Activated CD4-positive, alpha-beta memory T cell treated with anti-CD3 and anti-CD28 coated beads for 36 hours (primary cell): Measurements from ENCODE around the gene UBE2J2. TPM values are rescaled to one million over a fixed set of nuclear protein-coding genes. Genes with fewer than 3 reads are reported as not detected.

Source experiments
- CTCF ChIA-PET: fragments of 350-600 bp; sonication (Branson Sonifier 250); formaldehyde crosslinking; loops from one replicate; lab custom pipeline; 2021; ENCODE audit warnings: antibody characterized with exemption, inconsistent platforms; lab: Charles Lee
- POLR2A ChIA-PET: fragments of 350-600 bp; sonication (Branson Sonifier 250); formaldehyde crosslinking; loops from one replicate; lab custom pipeline; 2021; ENCODE audit warnings: antibody characterized with exemption; lab: Charles Lee
- DNase-seq: peaks from one replicate; pipeline ENCODE4 v3.0.0-alpha.2; 2020
- H3K27ac Mint-ChIP-seq: one replicate; pipeline ENCODE4 v1.8.0; 2021; ENCODE audit warnings: mixed read lengths
- H3K27me3 Mint-ChIP-seq: one replicate; pipeline ENCODE4 v1.8.0; 2021; ENCODE audit warnings: mixed read lengths
- H3K36me3 Mint-ChIP-seq: one replicate; pipeline ENCODE4 v1.8.0; 2021; ENCODE audit warnings: mixed read lengths
- H3K4me1 Mint-ChIP-seq: one replicate; pipeline ENCODE4 v1.8.0; 2021; ENCODE audit warnings: low read depth, mixed read lengths
- H3K4me3 Mint-ChIP-seq: one replicate; pipeline ENCODE4 v1.8.0; 2021; ENCODE audit warnings: mild to moderate bottlenecking, mixed read lengths
- H3K9me3 Mint-ChIP-seq: one replicate; pipeline ENCODE4 v1.8.0; 2021; ENCODE audit warnings: mixed read lengths
- intact Hi-C: fragments of 100-400 bp; cut with micrococcal nuclease; formaldehyde crosslinking; loops from one replicate; pipeline ENCODE4 v1.15.1; 2023
- total RNA-seq, 2 experiments: library from RNA; stranded (reverse); gene quantifications; one replicate each; pipeline ENCODE4 v1.2.3, GENCODE V29; 2021

The UBE2J2 gene
- total RNA-seq, 2 experiments from 2014 or later, result 58.7 to 61.6 TPM

DNA sequence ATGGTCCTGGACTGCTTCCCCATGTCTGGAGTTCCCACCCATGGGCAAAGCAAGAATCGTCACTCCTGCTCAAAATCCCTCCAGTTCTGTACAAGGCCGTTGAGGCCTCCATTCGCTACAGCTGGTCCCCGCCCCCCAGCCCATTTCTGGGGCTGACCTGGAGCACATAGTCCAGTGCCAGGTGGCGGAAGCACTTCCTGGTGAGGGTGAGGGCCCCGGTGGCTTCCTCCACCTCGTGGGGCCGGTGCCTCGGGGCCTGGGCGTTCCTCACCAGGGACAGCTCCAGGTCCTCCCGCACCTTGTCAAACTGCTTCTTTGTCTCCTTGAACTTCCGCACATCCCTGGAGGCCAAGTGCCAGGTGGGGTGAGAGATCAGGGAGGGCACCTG, 26.7 kb upstream of the UBE2J2 start:
- Mint-ChIP-seq H3K4me3 (no peak overlapping the region), H3K9me3 (no peaks in the 10 kb centered on the region), H3K27ac (no peak overlapping the region), H3K36me3 (no peaks in the 10 kb centered on the region), H3K4me1 (peaks cover 4% of the 10 kb centered on the region), H3K27me3 (no peaks in the 10 kb centered on the region)
- intact Hi-C loops, result no loop called here
- no peak for DNase-seq
- CTCF ChIA-PET, result interaction anchor here (0.9 to 1.1 kb wide), 2 partner anchors 13 to 309 kb away, joined by 3 to 4 read pairs; no protein-coding TSS in a partner anchor
- POLR2A ChIA-PET, result no interaction called here

DNA sequence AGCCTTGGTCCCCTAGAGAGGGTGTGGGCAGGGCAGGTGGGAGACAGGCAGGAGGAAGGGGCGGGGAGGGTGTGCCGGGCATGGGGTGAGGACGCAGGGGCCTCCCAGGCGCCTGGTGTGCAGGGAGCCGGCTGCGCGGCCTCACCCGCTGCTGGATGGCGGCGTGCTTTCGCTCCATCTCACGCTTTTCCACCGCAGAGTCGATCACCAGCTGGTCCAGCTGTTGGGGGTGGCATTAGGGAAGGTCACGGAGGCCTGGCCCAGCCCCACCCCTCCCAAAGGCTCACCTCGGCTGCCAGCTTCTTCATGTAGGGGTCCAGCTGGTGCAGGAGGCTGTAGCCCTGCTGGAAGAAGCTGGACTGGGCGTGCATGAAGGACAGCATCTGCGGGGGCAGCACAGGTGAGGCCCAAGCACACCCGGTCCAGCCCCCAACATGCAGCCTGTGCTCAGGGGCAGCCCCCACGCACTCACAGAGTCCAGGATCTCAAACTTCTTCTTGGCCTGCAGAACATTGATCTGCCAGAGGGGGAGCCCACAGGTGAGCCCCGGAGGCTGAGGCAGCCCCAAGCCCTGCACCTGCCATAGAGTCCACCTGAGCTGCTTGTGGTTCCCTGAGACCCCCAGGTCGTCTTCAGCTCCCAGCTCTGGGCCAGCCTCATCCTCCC, 26.2 kb upstream of the UBE2J2 start:
- intact Hi-C loops, result no loop called here
- H3K27me3 Mint-ChIP-seq, result no peaks in the 10 kb centered on the region
- H3K27ac Mint-ChIP-seq, result no peak overlapping the region
- H3K9me3 Mint-ChIP-seq, result no peaks in the 10 kb centered on the region
- no peak for DNase-seq
- no peaks in the 10 kb centered on the region for H3K36me3 Mint-ChIP-seq
- ChIA-PET POLR2A (no interaction called here), CTCF (interaction anchor here (1.1 kb wide), 1 partner anchor 13 kb away, joined by 4 read pairs; no protein-coding TSS in a partner anchor)
- H3K4me1 Mint-ChIP-seq, result peaks cover 2% of the 10 kb centered on the region
- H3K4me3 Mint-ChIP-seq, result no peak overlapping the region

DNA sequence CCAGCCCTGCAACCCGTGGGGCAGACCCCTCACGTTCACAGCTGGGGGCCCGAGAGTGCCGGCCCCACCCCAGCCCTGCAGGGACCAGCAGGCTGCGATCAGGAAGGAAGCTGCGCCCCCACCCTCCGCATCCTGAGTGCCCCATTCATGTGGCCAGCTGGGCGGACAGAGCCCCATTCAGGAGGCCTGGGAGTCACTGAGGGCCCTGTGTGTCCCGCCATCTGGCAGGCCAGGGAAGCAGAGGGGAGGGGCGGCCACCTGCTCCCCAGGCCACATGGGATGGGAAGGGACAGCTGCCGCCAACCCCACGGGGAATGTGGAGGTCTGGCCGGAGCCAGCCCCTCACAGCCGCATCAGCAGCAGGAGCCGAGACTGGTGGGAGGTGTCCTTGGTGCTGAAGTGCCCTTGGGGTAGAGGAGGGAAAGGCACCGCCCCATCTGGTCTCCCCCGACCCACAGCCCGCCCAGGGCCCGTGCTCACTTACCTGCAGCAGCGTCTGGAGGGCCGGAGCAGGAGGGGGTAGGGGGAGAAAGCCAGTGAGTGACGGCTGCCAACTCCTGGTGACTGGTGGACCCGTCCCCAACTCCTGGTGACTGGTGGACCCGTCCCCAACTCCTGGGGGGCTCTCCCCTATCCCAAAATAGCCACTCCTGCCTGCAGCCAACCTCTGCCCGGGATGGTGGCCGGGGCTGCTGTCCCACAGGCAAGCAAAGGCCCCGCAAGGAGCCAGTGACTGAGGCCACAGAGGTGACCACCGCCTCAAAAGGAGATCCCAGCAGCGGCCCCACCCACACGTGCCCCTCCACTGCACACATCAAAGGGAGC, 25.4 kb upstream of the UBE2J2 start:
- DNase-seq, result no peak
- Mint-ChIP-seq H3K9me3 (no peaks in the 10 kb centered on the region), H3K4me1 (no peaks in the 10 kb centered on the region), H3K27me3 (no peaks in the 10 kb centered on the region), H3K27ac (no peak overlapping the region), H3K36me3 (no peaks in the 10 kb centered on the region), H3K4me3 (no peak overlapping the region)
- ChIA-PET CTCF (no interaction called here), POLR2A (no interaction called here)
- intact Hi-C loops, result no loop called here

DNA sequence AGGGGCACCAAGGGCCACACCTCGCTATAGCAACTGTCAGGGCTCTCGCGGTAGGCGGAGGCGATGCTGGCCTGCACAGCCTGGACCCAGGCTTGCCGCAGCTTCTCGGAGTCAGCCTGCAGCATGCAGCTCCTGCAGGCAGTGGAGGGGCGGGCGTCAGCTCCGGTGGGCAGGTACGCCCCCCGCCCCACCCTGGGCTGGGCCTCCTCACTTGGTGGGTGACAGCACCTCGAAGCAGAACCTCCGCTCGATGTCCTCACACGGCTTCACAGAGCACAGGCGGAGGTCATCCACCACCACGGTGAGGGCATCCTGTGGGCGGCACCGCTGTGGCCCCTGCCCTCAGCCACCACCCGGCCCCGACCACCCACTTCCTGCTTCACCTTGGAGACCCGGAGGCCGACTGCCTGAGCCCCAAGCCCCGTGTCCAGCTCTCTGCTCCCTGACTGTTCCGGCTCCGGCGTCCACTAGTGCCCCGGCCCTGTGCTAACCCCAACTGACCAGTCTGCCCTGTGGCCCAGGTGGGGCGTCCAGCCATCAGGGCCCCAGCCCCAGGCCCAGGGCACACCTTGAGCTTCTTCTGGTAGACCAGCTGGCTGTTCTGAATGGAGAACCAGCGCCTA, 24.3 kb upstream of the UBE2J2 start:
- intact Hi-C loops, result no loop called here
- Mint-ChIP-seq H3K4me3 (no peak overlapping the region), H3K4me1 (no peaks in the 10 kb centered on the region), H3K9me3 (no peaks in the 10 kb centered on the region), H3K27ac (no peak overlapping the region), H3K36me3 (no peaks in the 10 kb centered on the region), H3K27me3 (no peaks in the 10 kb centered on the region)
- POLR2A ChIA-PET, result no interaction called here
- no peak for DNase-seq
- CTCF ChIA-PET, result no interaction called here

DNA sequence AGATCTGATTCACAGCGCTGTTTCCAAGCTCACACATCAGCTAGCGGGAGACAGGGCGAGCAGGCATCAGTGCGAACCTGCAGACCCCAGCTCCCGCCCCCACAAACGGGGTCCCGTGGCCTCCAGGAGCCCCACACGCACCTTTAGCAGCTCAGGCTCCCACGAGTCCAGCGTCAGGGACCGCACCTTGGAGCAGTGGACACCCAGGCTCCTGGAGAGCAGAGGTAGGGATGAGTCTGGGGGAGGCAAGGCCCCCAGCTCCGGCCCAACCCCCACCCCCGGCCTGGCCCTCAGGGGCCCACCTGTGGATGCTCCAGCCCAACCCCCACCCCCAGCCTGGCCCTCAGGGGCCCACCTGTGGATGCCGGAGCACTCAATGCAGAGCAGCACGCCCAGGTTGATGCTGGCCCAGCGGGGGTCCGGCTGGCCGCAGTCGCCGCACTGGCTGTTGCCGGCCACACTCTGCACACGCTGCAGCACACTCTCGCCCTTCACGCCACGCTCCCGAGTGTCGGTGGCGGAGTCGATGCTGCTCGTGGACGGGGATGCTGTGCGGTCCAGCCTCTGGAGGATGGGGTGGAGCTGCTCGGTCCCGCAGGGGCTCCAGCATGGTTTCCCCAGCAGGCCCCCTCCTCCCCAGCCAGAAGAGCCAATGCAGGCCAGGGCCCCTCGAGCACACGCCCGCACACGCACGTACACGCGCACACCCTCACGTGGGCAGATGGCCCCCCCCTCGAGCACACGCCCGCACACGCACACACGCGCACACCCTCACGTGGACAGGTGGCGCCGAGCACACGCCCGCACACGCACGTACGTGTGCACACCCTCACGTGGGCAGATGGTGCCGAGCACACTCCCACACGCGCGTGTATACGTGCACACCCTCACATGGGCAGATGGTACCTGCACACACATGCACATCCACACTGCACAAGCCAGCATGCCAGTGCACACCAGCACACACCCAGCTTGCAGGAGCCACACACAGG, 22.7 kb upstream of the UBE2J2 start:
- intact Hi-C loops, result no loop called here
- POLR2A ChIA-PET, result no interaction called here

DNA sequence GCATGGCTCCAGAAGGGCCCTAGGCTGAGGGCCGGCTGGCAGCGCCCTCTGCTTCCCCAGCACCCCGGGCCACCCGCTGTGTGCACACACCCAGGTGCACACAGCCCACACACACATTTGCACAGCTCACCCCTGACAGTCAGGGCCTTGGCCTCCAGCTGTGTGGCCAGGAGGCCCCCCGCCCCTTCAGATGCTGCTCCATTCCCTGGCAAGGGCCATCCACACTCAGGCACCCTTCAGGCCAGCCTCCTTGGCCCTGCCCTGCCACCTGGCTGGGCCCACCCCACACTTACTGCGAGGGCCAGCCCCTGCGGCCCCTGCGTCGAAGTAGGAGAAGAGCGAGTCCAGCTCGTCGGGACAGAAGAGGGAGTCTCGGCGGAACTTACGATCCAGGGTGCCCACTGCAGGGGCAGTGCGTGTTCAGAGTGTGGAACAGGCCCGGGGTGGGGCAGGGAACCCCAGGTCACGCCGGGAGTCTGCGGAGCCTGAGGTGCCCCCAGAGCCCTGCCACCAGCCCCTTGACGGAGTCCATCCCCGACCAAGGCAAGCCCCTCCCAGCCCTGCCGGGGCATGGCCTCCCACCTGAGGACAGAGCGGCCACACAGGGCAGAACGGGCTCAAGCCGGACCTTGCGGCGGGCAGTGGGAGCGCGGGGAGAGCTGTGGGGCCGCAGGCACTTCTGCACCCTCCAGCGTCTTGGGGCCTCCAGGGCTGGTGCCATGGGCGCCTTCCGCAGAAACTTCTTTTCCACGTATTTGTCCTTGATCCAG, 21.7 kb upstream of the UBE2J2 start:
- H3K4me1 Mint-ChIP-seq, result peaks cover 4% of the 10 kb centered on the region
- H3K4me3 Mint-ChIP-seq, result no peak overlapping the region
- no peaks in the 10 kb centered on the region for H3K27me3 Mint-ChIP-seq
- H3K9me3 Mint-ChIP-seq, result no peaks in the 10 kb centered on the region
- intact Hi-C loops, result no loop called here
- H3K36me3 Mint-ChIP-seq, result no peaks in the 10 kb centered on the region
- POLR2A ChIA-PET, result interaction anchor here (0.6 to 0.7 kb wide), 2 partner anchors 19 to 26 kb away, joined by 3 read pairs; no protein-coding TSS in a partner anchor
- CTCF ChIA-PET, result no interaction called here
- DNase-seq, result no peak
- no peak overlapping the region for H3K27ac Mint-ChIP-seq

More for the DNA sequence above, 22.7 kb upstream of the UBE2J2 start:
- DNase-seq, result no peak
- CTCF ChIA-PET, result no interaction called here
- peaks cover 4% of the 10 kb centered on the region for H3K4me1 Mint-ChIP-seq
- no peaks in the 10 kb centered on the region for H3K9me3 Mint-ChIP-seq
- H3K4me3 Mint-ChIP-seq, result no peak overlapping the region
- H3K27me3 Mint-ChIP-seq, result no peaks in the 10 kb centered on the region
- no peak overlapping the region for H3K27ac Mint-ChIP-seq
- H3K36me3 Mint-ChIP-seq, result no peaks in the 10 kb centered on the region

DNA sequence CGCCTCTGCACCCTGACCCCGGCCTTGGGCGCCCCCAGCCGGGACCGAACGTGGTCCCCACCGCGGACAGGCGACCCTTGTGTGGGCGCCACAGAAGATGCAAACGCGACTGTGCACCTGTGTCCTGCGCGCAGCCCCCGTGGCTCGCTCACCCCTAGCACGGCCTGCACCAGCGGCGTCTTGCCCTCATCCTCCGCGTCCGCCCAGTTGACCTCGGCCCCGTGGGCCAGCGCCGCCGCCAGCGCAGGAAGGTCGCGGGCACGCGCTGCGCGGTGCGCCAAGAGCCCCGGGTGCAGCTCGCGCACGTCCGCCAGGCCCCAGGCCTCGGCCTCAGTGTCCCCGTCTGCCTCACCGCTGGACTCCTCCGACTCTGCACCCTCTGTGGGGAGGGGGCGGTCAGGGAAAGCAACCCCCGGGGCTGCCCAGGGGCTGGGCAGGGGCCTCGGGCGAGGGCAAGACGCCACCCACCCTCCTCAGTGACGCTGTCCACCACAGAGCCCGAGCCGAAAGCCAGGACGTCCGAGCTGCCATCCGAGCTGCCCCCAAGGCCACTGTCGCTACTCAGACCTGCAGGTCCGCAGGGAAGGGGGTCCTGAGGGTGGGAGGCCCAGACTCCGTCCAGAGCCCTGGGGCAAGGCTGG, 20.7 kb upstream of the UBE2J2 start:
- intact Hi-C loops, result no loop called here
- ChIA-PET POLR2A (interaction anchor here (0.7 kb wide), 1 partner anchor 20 kb away, joined by 3 read pairs; no protein-coding TSS in a partner anchor), CTCF (no interaction called here)
- H3K4me3 Mint-ChIP-seq, result no peak overlapping the region
- no peak for DNase-seq
- no peaks in the 10 kb centered on the region for H3K9me3 Mint-ChIP-seq
- no peaks in the 10 kb centered on the region for H3K27me3 Mint-ChIP-seq
- H3K4me1 Mint-ChIP-seq, result peaks cover 4% of the 10 kb centered on the region
- no peaks in the 10 kb centered on the region for H3K36me3 Mint-ChIP-seq
- no peak overlapping the region for H3K27ac Mint-ChIP-seq

DNA sequence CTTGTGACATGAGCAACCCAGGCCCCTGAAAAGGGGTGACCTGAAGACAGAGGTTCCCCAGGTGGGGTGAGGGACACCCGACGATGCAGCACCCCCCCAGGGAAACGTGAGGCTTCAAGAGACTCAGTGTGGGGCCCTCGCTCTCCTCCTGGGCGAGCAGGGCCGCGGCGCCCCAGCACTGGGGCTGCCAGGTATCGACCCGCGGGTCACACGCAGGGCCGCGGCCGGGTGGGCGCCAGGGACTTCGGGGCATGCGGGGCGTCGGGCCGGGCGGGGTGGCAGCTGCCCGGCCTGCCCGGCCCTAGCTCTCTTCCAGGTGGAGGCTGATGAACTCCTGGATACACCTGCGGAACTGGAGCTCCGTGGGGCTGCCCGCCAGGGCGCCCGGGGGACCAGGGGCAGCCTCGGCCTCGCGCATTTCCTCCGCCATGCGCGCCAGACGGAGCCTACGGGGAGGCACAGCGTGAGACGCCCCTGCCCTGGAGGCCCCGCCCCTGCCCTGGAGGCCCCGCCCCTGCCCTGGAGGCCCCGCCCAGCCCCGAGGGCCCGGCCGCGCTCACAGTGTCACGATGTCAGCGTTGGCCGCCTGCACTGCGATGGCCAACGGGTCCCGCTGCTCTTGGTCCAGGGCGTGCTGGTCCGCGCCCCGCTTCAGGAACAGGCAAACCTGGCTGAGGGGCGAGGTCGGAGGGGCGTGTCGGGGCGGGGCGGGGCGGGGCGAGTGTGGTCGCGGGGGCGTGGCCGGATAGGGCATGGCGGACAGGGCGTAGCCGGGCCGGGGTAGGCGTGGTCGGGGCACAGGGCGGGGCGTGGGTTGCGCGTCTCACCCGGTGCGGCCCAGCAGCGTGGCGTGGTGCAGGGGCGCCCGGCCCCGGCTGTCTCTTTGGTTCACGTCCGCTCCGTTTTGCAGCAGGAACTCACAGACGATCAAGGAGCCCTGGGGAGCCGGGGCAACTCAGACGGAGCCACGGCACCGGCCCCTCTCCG, 19.9 kb upstream of the UBE2J2 start:
- no peaks in the 10 kb centered on the region for H3K9me3 Mint-ChIP-seq
- H3K36me3 Mint-ChIP-seq, result no peaks in the 10 kb centered on the region
- DNase-seq, result no peak
- CTCF ChIA-PET, result no interaction called here
- POLR2A ChIA-PET, result no interaction called here
- no peaks in the 10 kb centered on the region for H3K27me3 Mint-ChIP-seq
- H3K4me1 Mint-ChIP-seq, result peaks cover 4% of the 10 kb centered on the region
- no peak overlapping the region for H3K4me3 Mint-ChIP-seq
- no peak overlapping the region for H3K27ac Mint-ChIP-seq
- intact Hi-C loops, result no loop called here

DNA sequence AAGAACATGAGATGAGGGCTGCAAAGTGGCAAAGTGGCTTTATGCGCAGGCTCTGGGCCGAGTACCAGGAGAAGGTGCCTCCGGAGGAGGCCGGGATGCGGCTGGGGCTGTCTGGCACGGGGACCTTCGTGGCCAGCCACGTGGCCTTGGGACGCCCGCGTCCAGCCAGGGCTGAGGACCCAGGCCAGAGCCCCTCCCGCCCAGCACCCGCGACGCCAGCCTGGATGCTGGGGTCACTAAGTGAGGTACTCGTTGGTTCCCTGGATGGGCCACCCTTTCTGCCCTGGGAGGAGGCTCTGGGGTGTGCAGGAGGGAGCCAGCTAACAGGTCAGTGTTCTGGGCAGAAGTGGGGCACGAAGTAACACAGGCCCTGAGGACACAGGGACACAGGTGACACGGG, 19.2 kb upstream of the UBE2J2 start:
- no peaks in the 10 kb centered on the region for H3K9me3 Mint-ChIP-seq
- H3K4me1 Mint-ChIP-seq, result peaks cover 4% of the 10 kb centered on the region
- no peak overlapping the region for H3K4me3 Mint-ChIP-seq
- ChIA-PET POLR2A (no interaction called here), CTCF (interaction anchor here (1.8 kb wide), 1 partner anchor 175 kb away, joined by 13 read pairs; no protein-coding TSS in a partner anchor)
- no peak for DNase-seq
- intact Hi-C loops, result no loop called here
- H3K27ac Mint-ChIP-seq, result no peak overlapping the region
- H3K36me3 Mint-ChIP-seq, result no peaks in the 10 kb centered on the region
- no peaks in the 10 kb centered on the region for H3K27me3 Mint-ChIP-seq

DNA sequence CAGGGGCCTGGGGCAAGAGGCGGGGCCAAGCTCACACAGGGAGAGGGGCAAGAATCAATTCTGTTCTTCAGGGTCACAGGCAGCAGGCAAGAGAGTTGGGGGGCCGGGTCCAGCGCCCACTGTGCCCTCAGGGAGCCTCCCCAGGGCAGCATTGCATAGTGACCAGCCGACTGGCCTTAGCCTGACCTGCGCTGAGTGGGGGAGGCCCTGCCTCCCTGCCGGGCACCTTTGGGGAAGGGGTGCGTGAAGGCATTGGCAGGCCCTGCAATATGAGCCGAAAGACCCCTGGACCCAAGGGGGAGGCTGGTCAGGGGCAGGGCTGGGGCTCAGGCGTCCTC, 18.8 kb upstream of the UBE2J2 start:
- no peaks in the 10 kb centered on the region for H3K27me3 Mint-ChIP-seq
- no peak overlapping the region for H3K27ac Mint-ChIP-seq
- intact Hi-C loops, result no loop called here
- no peaks in the 10 kb centered on the region for H3K36me3 Mint-ChIP-seq
- ChIA-PET POLR2A (no interaction called here), CTCF (interaction anchor here (1.1 to 2.8 kb wide), 6 partner anchors 83 to 259 kb away, joined by 5 to 74 read pairs (median 6); partner anchors contain the start of gene AURKAIP1)
- no peak for DNase-seq
- H3K4me1 Mint-ChIP-seq, result peaks cover 4% of the 10 kb centered on the region
- H3K9me3 Mint-ChIP-seq, result no peaks in the 10 kb centered on the region
- no peak overlapping the region for H3K4me3 Mint-ChIP-seq
